Activated CD4-positive, alpha-beta T cell treated with anti-CD3 and anti-CD28 coated beads, Interleukin-2, amount 10 ng/mL, durations not matched to agents 7 days and 5 days (primary cell): Measurements from ENCODE around the gene PTPRT. TPM values are rescaled to one million over a fixed set of nuclear protein-coding genes. Genes with fewer than 3 reads are reported as not detected.

ENCODE experiments used
- CTCF ChIA-PET: fragments of 350-600 bp; sonication (Branson Sonifier 250); formaldehyde crosslinking; loops from one replicate; lab custom pipeline; 2021; ENCODE audit warnings: antibody characterized with exemption; lab: Charles Lee
- POLR2A ChIA-PET: fragments of 350-600 bp; sonication (Branson Sonifier 250); formaldehyde crosslinking; loops from one replicate; lab custom pipeline; 2021; ENCODE audit warnings: antibody characterized with exemption; lab: Charles Lee
- DNase-seq: peaks from one replicate; pipeline ENCODE4 v3.0.0-alpha.2; 2020
- H3K27ac Mint-ChIP-seq: one replicate; pipeline ENCODE4 v1.8.0; 2021; ENCODE audit warnings: mild to moderate bottlenecking, moderate library complexity, mixed read lengths
- H3K27me3 Mint-ChIP-seq: one replicate; pipeline ENCODE4 v1.8.0; 2021; ENCODE audit warnings: mixed read lengths
- H3K36me3 Mint-ChIP-seq: one replicate; pipeline ENCODE4 v1.8.0; 2021; ENCODE audit warnings: low read depth, mixed read lengths
- H3K4me1 Mint-ChIP-seq: one replicate; pipeline ENCODE4 v1.8.0; 2021; ENCODE audit warnings: mixed read lengths
- H3K4me3 Mint-ChIP-seq: one replicate; pipeline ENCODE4 v1.8.0; 2021; ENCODE audit warnings: mild to moderate bottlenecking, moderate library complexity, mixed read lengths
- H3K9me3 Mint-ChIP-seq: one replicate; pipeline ENCODE4 v1.8.0; 2021; ENCODE audit warnings: mixed read lengths
- total RNA-seq, 2 experiments: library from RNA; stranded (reverse); gene quantifications; one replicate each; pipeline ENCODE4 v1.2.3, GENCODE V29; 2021

The PTPRT gene
- not detected for total RNA-seq

GRCh38 chr20:43189554-43190331, at the start of gene PTPRT:
Gene PTPRT (minus strand): TSS chr20:43189906. CDS start chr20:43189733, 173 bp downstream.
- ChIA-PET POLR2A (no interaction called here), CTCF (no interaction called here)
- DNase-seq, result no peak
- H3K9me3 Mint-ChIP-seq, result no peaks in the 10 kb centered on the region
- peaks cover 5% of the 10 kb centered on the region for H3K4me1 Mint-ChIP-seq
- H3K27me3 Mint-ChIP-seq, result peaks cover 28% of the 10 kb centered on the region
- H3K27ac Mint-ChIP-seq, result no peak within 1 kb of the TSS
- no peaks in the 10 kb centered on the region for H3K36me3 Mint-ChIP-seq
- no peak within 1 kb of the TSS for H3K4me3 Mint-ChIP-seq

- CTCF ChIA-PET, result no interaction called here
- POLR2A ChIA-PET, result no interaction called here
- H3K9me3 Mint-ChIP-seq, result no peaks in the 10 kb centered on the region
Observed at GRCh38 chr20:43238833-43239232, 49.1 kb upstream of the PTPRT start.

GRCh38 chr20:43238266-43238665, 48.6 kb upstream of the PTPRT start:
- H3K9me3 Mint-ChIP-seq, result no peaks in the 10 kb centered on the region
- no peak overlapping the region for H3K4me3 Mint-ChIP-seq
- no peak for DNase-seq
- ChIA-PET POLR2A (no interaction called here), CTCF (no interaction called here)
- H3K27ac Mint-ChIP-seq, result no peak overlapping the region
- H3K27me3 Mint-ChIP-seq, result no peaks in the 10 kb centered on the region
- no peaks in the 10 kb centered on the region for H3K36me3 Mint-ChIP-seq
- no peaks in the 10 kb centered on the region for H3K4me1 Mint-ChIP-seq

More at GRCh38 chr20:43238833-43239232, 49.1 kb upstream of the PTPRT start:
- Mint-ChIP-seq H3K4me3 (no peak overlapping the region), H3K36me3 (no peaks in the 10 kb centered on the region), H3K27ac (no peak overlapping the region), H3K4me1 (no peaks in the 10 kb centered on the region), H3K27me3 (no peaks in the 10 kb centered on the region)
- no peak for DNase-seq

- ChIA-PET CTCF (no interaction called here), POLR2A (no interaction called here)
Observed at GRCh38 chr20:43237651-43238168, 48.0 kb upstream of the PTPRT start.

GRCh38 chr20:43235998-43236397, 46.3 kb upstream of the PTPRT start:
- Mint-ChIP-seq H3K27me3 (no peaks in the 10 kb centered on the region), H3K27ac (no peak overlapping the region), H3K9me3 (no peaks in the 10 kb centered on the region), H3K4me1 (no peaks in the 10 kb centered on the region), H3K4me3 (no peak overlapping the region), H3K36me3 (no peaks in the 10 kb centered on the region)
- ChIA-PET POLR2A (no interaction called here), CTCF (no interaction called here)
- DNase-seq, result no peak

More at GRCh38 chr20:43237651-43238168, 48.0 kb upstream of the PTPRT start:
- no peaks in the 10 kb centered on the region for H3K9me3 Mint-ChIP-seq
- no peaks in the 10 kb centered on the region for H3K27me3 Mint-ChIP-seq
- H3K36me3 Mint-ChIP-seq, result no peaks in the 10 kb centered on the region
- DNase-seq, result no peak
- H3K4me1 Mint-ChIP-seq, result no peaks in the 10 kb centered on the region
- no peak overlapping the region for H3K4me3 Mint-ChIP-seq
- no peak overlapping the region for H3K27ac Mint-ChIP-seq

- DNase-seq, result no peak
- Mint-ChIP-seq H3K36me3 (no peaks in the 10 kb centered on the region), H3K9me3 (no peaks in the 10 kb centered on the region), H3K4me3 (no peak overlapping the region), H3K27me3 (no peaks in the 10 kb centered on the region), H3K4me1 (no peaks in the 10 kb centered on the region), H3K27ac (no peak overlapping the region)
- POLR2A ChIA-PET, result no interaction called here
- CTCF ChIA-PET, result no interaction called here
Observed at GRCh38 chr20:43231829-43232228, 42.1 kb upstream of the PTPRT start.

GRCh38 chr20:43229696-43230095, 40.0 kb upstream of the PTPRT start:
- DNase-seq, result no peak
- no peak overlapping the region for H3K4me3 Mint-ChIP-seq
- no peaks in the 10 kb centered on the region for H3K9me3 Mint-ChIP-seq
- no peaks in the 10 kb centered on the region for H3K36me3 Mint-ChIP-seq
- ChIA-PET POLR2A (no interaction called here), CTCF (no interaction called here)
- H3K27ac Mint-ChIP-seq, result no peak overlapping the region
- no peaks in the 10 kb centered on the region for H3K27me3 Mint-ChIP-seq
- no peaks in the 10 kb centered on the region for H3K4me1 Mint-ChIP-seq

- POLR2A ChIA-PET, result no interaction called here
- Mint-ChIP-seq H3K9me3 (no peaks in the 10 kb centered on the region), H3K27me3 (no peaks in the 10 kb centered on the region), H3K27ac (no peak overlapping the region), H3K4me3 (no peak overlapping the region), H3K36me3 (no peaks in the 10 kb centered on the region), H3K4me1 (no peaks in the 10 kb centered on the region)
- no peak for DNase-seq
- CTCF ChIA-PET, result no interaction called here
Observed at GRCh38 chr20:43220612-43221011, 30.9 kb upstream of the PTPRT start.

- Mint-ChIP-seq H3K27ac (no peak overlapping the region), H3K4me1 (no peaks in the 10 kb centered on the region), H3K27me3 (no peaks in the 10 kb centered on the region), H3K9me3 (no peaks in the 10 kb centered on the region), H3K36me3 (no peaks in the 10 kb centered on the region), H3K4me3 (no peak overlapping the region)
- POLR2A ChIA-PET, result no interaction called here
- CTCF ChIA-PET, result no interaction called here
- DNase-seq, result no peak
Observed at GRCh38 chr20:43210901-43211300, 21.2 kb upstream of the PTPRT start.

- H3K36me3 Mint-ChIP-seq, result no peaks in the 10 kb centered on the region
- H3K27me3 Mint-ChIP-seq, result no peaks in the 10 kb centered on the region
- H3K9me3 Mint-ChIP-seq, result peaks cover 2% of the 10 kb centered on the region
- ChIA-PET POLR2A (no interaction called here), CTCF (no interaction called here)
- DNase-seq, result no peak
- no peaks in the 10 kb centered on the region for H3K4me1 Mint-ChIP-seq
- no peak overlapping the region for H3K27ac Mint-ChIP-seq
- H3K4me3 Mint-ChIP-seq, result no peak overlapping the region
Observed at GRCh38 chr20:43209831-43210230, 20.1 kb upstream of the PTPRT start.

GRCh38 chr20:43205699-43206098, 16.0 kb upstream of the PTPRT start:
- ChIA-PET POLR2A (no interaction called here), CTCF (no interaction called here)
- no peak overlapping the region for H3K27ac Mint-ChIP-seq
- no peaks in the 10 kb centered on the region for H3K4me1 Mint-ChIP-seq
- no peak overlapping the region for H3K4me3 Mint-ChIP-seq
- no peaks in the 10 kb centered on the region for H3K36me3 Mint-ChIP-seq
- H3K27me3 Mint-ChIP-seq, result no peaks in the 10 kb centered on the region
- DNase-seq, result no peak
- H3K9me3 Mint-ChIP-seq, result peaks cover 2% of the 10 kb centered on the region

- Mint-ChIP-seq H3K27ac (no peak overlapping the region), H3K4me1 (no peaks in the 10 kb centered on the region), H3K4me3 (no peak overlapping the region), H3K36me3 (no peaks in the 10 kb centered on the region), H3K27me3 (no peaks in the 10 kb centered on the region), H3K9me3 (peaks cover 2% of the 10 kb centered on the region)
- DNase-seq, result no peak
- POLR2A ChIA-PET, result no interaction called here
- CTCF ChIA-PET, result no interaction called here
Observed at GRCh38 chr20:43202100-43202499, 12.4 kb upstream of the PTPRT start.

GRCh38 chr20:43198607-43199006, 8.9 kb upstream of the PTPRT start:
- Mint-ChIP-seq H3K36me3 (no peaks in the 10 kb centered on the region), H3K4me1 (no peaks in the 10 kb centered on the region), H3K27ac (no peak overlapping the region), H3K9me3 (no peaks in the 10 kb centered on the region), H3K4me3 (no peak overlapping the region), H3K27me3 (no peaks in the 10 kb centered on the region)
- DNase-seq, result no peak
- POLR2A ChIA-PET, result no interaction called here
- CTCF ChIA-PET, result interaction anchor here (1.2 kb wide), 1 partner anchor 43 kb away, joined by 3 read pairs; no protein-coding TSS in a partner anchor

GRCh38 chr20:43196243-43196642, 6.5 kb upstream of the PTPRT start:
- H3K36me3 Mint-ChIP-seq, result no peaks in the 10 kb centered on the region
- DNase-seq, result no peak
- no peaks in the 10 kb centered on the region for H3K9me3 Mint-ChIP-seq
- ChIA-PET CTCF (no interaction called here), POLR2A (no interaction called here)
- no peaks in the 10 kb centered on the region for H3K4me1 Mint-ChIP-seq
- H3K4me3 Mint-ChIP-seq, result no peak overlapping the region
- no peaks in the 10 kb centered on the region for H3K27me3 Mint-ChIP-seq
- no peak overlapping the region for H3K27ac Mint-ChIP-seq
